Suprapubic skin (tissue), 4 donors: ENCODE results near the gene ENO2.
A peak's percentile ranks its signal among the peaks of the same experiment; 100 is the strongest.

Experiments
- CTCF ChIP-seq, 2 donors: fragments of 200-600 bp in 1 of 2; fragments of 450-650 bp in 1 of 2; sonication (generic) in 1 of 2; IDR thresholded peaks; one replicate each; pipeline ENCODE4 v1.5.1; 2016 to 2019; ENCODE audit warnings: antibody characterized with exemption in 2 of 2, mild to moderate bottlenecking in 1 of 2, moderate library complexity in 1 of 2
- POLR2A ChIP-seq, 2 donors: fragments of 450-650 bp; IDR thresholded peaks; one replicate each; pipeline ENCODE4 v1.6.1; 2017; ENCODE audit warnings: antibody characterized with exemption in 2 of 2, mild to moderate bottlenecking in 2 of 2, moderate library complexity in 2 of 2
- POLR2AphosphoS5 ChIP-seq, 3 donors: sonication (generic); formaldehyde crosslinking; IDR thresholded peaks; one replicate each; pipeline ENCODE4 v1.6.1; 2017; ENCODE audit warnings: antibody characterized with exemption in 3 of 3

GRCh38 chr12:6963016-6963731 is 48.8 kb downstream of the ENO2 start:
- no peak for TF ChIP-seq CTCF (IDR thresholded peaks at IDR 0.05)
- peak in 1 of 2 donors; percentile 47 for TF ChIP-seq POLR2A (IDR thresholded peaks at IDR 0.05)
- peak in 1 of 3 donors; percentile 25 for TF ChIP-seq POLR2AphosphoS5 (IDR thresholded peaks at IDR 0.05)
